ENCODE results near the gene THSD4.

- TF ChIP-seq, protein P1, sequence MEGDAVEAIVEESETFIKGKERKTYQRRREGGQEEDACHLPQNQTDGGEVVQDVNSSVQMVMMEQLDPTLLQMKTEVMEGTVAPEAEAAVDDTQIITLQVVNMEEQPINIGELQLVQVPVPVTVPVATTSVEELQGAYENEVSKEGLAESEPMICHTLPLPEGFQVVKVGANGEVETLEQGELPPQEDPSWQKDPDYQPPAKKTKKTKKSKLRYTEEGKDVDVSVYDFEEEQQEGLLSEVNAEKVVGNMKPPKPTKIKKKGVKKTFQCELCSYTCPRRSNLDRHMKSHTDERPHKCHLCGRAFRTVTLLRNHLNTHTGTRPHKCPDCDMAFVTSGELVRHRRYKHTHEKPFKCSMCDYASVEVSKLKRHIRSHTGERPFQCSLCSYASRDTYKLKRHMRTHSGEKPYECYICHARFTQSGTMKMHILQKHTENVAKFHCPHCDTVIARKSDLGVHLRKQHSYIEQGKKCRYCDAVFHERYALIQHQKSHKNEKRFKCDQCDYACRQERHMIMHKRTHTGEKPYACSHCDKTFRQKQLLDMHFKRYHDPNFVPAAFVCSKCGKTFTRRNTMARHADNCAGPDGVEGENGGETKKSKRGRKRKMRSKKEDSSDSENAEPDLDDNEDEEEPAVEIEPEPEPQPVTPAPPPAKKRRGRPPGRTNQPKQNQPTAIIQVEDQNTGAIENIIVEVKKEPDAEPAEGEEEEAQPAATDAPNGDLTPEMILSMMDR (IDR thresholded peaks at IDR 0.05; ENCODE audit: low read depth, low read length): no peak
- TF ChIP-seq EZH2phosphoT487 (IDR thresholded peaks at IDR 0.05; ENCODE audit: low read depth): no peak
Observed at GRCh38 chr15:71647487-71647808, 532.2 kb downstream of the THSD4 start.

Data from OCI-LY3 (cell line).